Upper lobe of right lung (tissue), 1 donor: ENCODE results near the gene SMARCA2. TPM values are rescaled to one million over a fixed set of nuclear protein-coding genes. Genes with fewer than 3 reads are reported as not detected.

ENCODE experiments used
- ATAC-seq: fragments of 200-7000 bp; cut with Tn5 transposase; one replicate; pipeline ENCODE4 v1.9.1; 2020; ENCODE audit warnings: mild to moderate bottlenecking, moderate library complexity
- DNase-seq: peaks from one replicate; pipeline ENCODE4 v3.0.0-alpha.2; 2020
- H3K27ac ChIP-seq: fragments of 200-600 bp; one replicate; pipeline ENCODE4 v1.8.0; 2022
- H3K27me3 ChIP-seq: fragments of 200-600 bp; one replicate; pipeline ENCODE4 v1.8.0; 2022; ENCODE audit warnings: mild to moderate bottlenecking
- H3K36me3 ChIP-seq: fragments of 200-600 bp; one replicate; pipeline ENCODE4 v1.8.0; 2022
- H3K4me1 ChIP-seq: fragments of 200-600 bp; one replicate; pipeline ENCODE4 v1.8.0; 2022
- H3K4me3 ChIP-seq: fragments of 200-600 bp; one replicate; pipeline ENCODE4 v1.8.0; 2022; ENCODE audit warnings: mild to moderate bottlenecking
- H3K9me3 ChIP-seq: fragments of 200-600 bp; one replicate; pipeline ENCODE4 v1.8.0; 2022
- CTCF ChIP-seq: fragments of 200-600 bp; IDR thresholded peaks from one replicate; pipeline ENCODE4 v1.8.0; 2022; ENCODE audit warnings: antibody characterized with exemption
- intact Hi-C: fragments of 100-400 bp; cut with DNase I; formaldehyde crosslinking; loops from one replicate; pipeline ENCODE4 v1.11.0; 2022
- total RNA-seq: library from RNA; stranded (reverse); fragmentation: NEBNext Ultra II Directional; extraction: Animal tissue kit (Norgen Biotek cat#: 25700); gene quantifications from one replicate; pipeline ENCODE4 v1.2.1, GENCODE V29; 2021
- donor health status: DM: no; HTN: yes; CAD: no; lungs with severe emphysema.

The SMARCA2 gene
- total RNA-seq, 1 donor from 2014 or later: 147 TPM

DNA sequence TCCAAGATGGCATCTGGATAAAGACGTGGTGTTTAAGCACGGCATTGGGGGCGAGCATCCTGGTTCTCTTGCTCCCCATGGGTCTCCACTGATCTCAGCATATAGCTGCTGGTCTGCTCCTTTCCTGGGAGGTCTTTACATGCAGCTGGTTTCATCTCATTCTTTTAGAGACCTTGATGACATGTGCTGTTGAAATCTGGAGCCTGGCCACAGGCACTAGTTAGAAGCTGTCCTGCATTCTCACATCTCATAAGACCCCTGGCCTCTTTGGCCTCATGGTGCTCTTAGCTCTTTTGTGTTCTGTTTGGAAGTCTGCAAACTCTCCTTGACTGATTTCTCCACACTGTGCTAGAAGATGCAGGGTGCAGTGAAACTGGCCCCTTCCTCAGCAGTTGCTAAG lies 113.0 kb downstream of the SMARCA2 start:
- no peak for ATAC-seq
- H3K27ac ChIP-seq: no peak overlapping the region
- H3K4me3 ChIP-seq: no peak overlapping the region
- no peak for TF ChIP-seq CTCF
- DNase-seq: no peak
- no peaks in the 10 kb centered on the region for H3K27me3 ChIP-seq
- H3K4me1 ChIP-seq: peaks cover 38% of the 10 kb centered on the region
- H3K9me3 ChIP-seq: no peaks in the 10 kb centered on the region
- intact Hi-C loops: no loop called here
- H3K36me3 ChIP-seq: peaks cover 21% of the 10 kb centered on the region

- no peaks in the 10 kb centered on the region for H3K27me3 ChIP-seq
- no peak for DNase-seq
- intact Hi-C loops: no loop called here
- no peak for TF ChIP-seq CTCF
- H3K4me3 ChIP-seq: no peak overlapping the region
- no peaks in the 10 kb centered on the region for H3K9me3 ChIP-seq
- peaks cover 20% of the 10 kb centered on the region for H3K36me3 ChIP-seq
- ATAC-seq: no peak
- H3K27ac ChIP-seq: no peak overlapping the region
- peaks cover 38% of the 10 kb centered on the region for H3K4me1 ChIP-seq
Measured at GRCh38 chr9:2128618-2129017, 113.5 kb downstream of the SMARCA2 start.

- Histone ChIP-seq H3K9me3 (no peaks in the 10 kb centered on the region), H3K4me1 (peaks cover 33% of the 10 kb centered on the region), H3K36me3 (peaks cover 22% of the 10 kb centered on the region), H3K4me3 (no peak overlapping the region), H3K27me3 (no peaks in the 10 kb centered on the region), H3K27ac (no peak overlapping the region)
- DNase-seq (no peak), ATAC-seq (no peak)
- intact Hi-C loops: no loop called here
- TF ChIP-seq CTCF: no peak
Measured at GRCh38 chr9:2130941-2131340, 115.8 kb downstream of the SMARCA2 start.

DNA sequence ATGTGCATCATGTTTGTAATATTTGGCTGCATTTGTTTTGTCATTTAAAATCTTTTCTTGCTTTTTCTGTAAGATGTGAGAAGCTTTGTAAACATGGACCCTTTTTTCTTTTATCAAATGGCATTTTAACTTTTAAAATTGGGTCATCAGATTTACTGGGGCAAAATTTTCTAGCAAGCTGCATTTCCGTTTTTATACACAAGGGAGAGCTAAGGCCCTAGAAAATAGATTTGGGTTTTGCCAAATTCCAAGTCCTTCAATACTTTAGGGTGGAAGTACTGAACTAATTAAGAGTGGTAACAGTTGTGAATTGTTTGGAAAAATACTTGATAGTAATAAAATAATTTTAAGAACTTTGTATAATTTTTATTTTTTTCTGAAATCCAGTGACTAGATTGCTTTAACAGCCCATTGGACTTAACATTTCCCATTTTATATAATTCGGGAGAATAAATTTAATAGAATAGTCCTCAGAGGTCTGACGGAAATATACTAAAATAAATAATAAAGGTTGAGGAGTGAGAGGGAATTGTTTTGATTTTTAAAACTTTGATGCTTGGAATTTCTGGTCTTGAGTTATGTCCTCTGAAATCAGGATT lies 117.4 kb downstream of the SMARCA2 start:
- H3K27me3 ChIP-seq: no peaks in the 10 kb centered on the region
- peak; percentile 78 for TF ChIP-seq CTCF
- peaks cover 22% of the 10 kb centered on the region for H3K36me3 ChIP-seq
- peaks cover 17% of the 10 kb centered on the region for H3K4me1 ChIP-seq
- DNase-seq (no peak), ATAC-seq (no peak)
- no peak overlapping the region for H3K4me3 ChIP-seq
- H3K27ac ChIP-seq: no peak overlapping the region
- no peaks in the 10 kb centered on the region for H3K9me3 ChIP-seq
- intact Hi-C loops: no loop called here

GRCh38 chr9:2134391-2134790 lies 119.2 kb downstream of the SMARCA2 start:
- peaks cover 20% of the 10 kb centered on the region for H3K36me3 ChIP-seq
- no peak overlapping the region for H3K4me3 ChIP-seq
- H3K27ac ChIP-seq: no peak overlapping the region
- TF ChIP-seq CTCF: no peak
- peaks cover 11% of the 10 kb centered on the region for H3K4me1 ChIP-seq
- intact Hi-C loops: no loop called here
- no peaks in the 10 kb centered on the region for H3K27me3 ChIP-seq
- H3K9me3 ChIP-seq: no peaks in the 10 kb centered on the region
- DNase-seq (no peak), ATAC-seq (no peak)

- Histone ChIP-seq H3K27ac (no peak overlapping the region), H3K4me1 (no peaks in the 10 kb centered on the region), H3K36me3 (peaks cover 15% of the 10 kb centered on the region), H3K4me3 (no peak overlapping the region), H3K9me3 (no peaks in the 10 kb centered on the region), H3K27me3 (no peaks in the 10 kb centered on the region)
- TF ChIP-seq CTCF: no peak
- no peak for DNase-seq
- ATAC-seq: peak; percentile 59
- intact Hi-C loops: no loop called here
Measured at GRCh38 chr9:2138646-2139045, 123.5 kb downstream of the SMARCA2 start.
